Measurements from ENCODE around the gene SRSF1.

- TF ChIP-seq, protein P1, sequence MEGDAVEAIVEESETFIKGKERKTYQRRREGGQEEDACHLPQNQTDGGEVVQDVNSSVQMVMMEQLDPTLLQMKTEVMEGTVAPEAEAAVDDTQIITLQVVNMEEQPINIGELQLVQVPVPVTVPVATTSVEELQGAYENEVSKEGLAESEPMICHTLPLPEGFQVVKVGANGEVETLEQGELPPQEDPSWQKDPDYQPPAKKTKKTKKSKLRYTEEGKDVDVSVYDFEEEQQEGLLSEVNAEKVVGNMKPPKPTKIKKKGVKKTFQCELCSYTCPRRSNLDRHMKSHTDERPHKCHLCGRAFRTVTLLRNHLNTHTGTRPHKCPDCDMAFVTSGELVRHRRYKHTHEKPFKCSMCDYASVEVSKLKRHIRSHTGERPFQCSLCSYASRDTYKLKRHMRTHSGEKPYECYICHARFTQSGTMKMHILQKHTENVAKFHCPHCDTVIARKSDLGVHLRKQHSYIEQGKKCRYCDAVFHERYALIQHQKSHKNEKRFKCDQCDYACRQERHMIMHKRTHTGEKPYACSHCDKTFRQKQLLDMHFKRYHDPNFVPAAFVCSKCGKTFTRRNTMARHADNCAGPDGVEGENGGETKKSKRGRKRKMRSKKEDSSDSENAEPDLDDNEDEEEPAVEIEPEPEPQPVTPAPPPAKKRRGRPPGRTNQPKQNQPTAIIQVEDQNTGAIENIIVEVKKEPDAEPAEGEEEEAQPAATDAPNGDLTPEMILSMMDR (IDR thresholded peaks at IDR 0.05; ENCODE audit: low read depth, low read length), result no peak
- TF ChIP-seq POLR2A (IDR thresholded peaks at IDR 0.05; ENCODE audit: extremely low read depth, insufficient read length), result no peak
- no peak for TF ChIP-seq MAX (IDR thresholded peaks at IDR 0.05; ENCODE audit: low read depth, low read length)
These were observed 49.2 kb downstream of the SRSF1 start for GRCh38 chr17:57957886-57958285.
